BLaER1 (cell line): ENCODE results near the gene RBM47.
"Not testable (repeated sequence)": the region's sequence is repeated elsewhere in the genome, so short reads cannot be mapped to it uniquely, and the experiment has no call there.

Source experiments
- H3K27ac ChIP-seq: shearing (Covaris generic); formaldehyde crosslinking; 2 replicates; pipeline ENCODE4 v1.8.1; 2022
- H3K27me3 ChIP-seq: shearing (Covaris generic); formaldehyde crosslinking; 2 replicates; pipeline ENCODE4 v1.8.1; 2022
- H3K36me3 ChIP-seq: shearing (Covaris generic); formaldehyde crosslinking; 2 replicates; pipeline ENCODE4 v1.8.1; 2022
- H3K4me1 ChIP-seq: shearing (Covaris generic); formaldehyde crosslinking; 2 replicates; pipeline ENCODE4 v1.8.1; 2022
- H3K4me2 ChIP-seq: shearing (Covaris generic); formaldehyde crosslinking; 2 replicates; pipeline ENCODE4 v1.8.1; 2022
- H3K4me3 ChIP-seq: shearing (Covaris generic); formaldehyde crosslinking; 2 replicates; pipeline ENCODE4 v1.8.1; 2022
- H3K9ac ChIP-seq: shearing (Covaris generic); formaldehyde crosslinking; 2 replicates; pipeline ENCODE4 v1.8.1; 2022
- H3K9me3 ChIP-seq: shearing (Covaris generic); formaldehyde crosslinking; 2 replicates; pipeline ENCODE4 v1.8.1; 2022
- H4K20me1 ChIP-seq: shearing (Covaris generic); formaldehyde crosslinking; 2 replicates; pipeline ENCODE4 v1.8.1; 2022
- Cebpa-rat ChIP-seq: shearing (Covaris generic); IDR thresholded peaks from 2 replicates; pipeline ENCODE4 v1.8.1; 2022

Gene RBM47

GRCh38 chr4:40555176-40555900 lies 74.3 kb downstream of the RBM47 start:
- H3K4me3 ChIP-seq, result no peak overlapping the region
- H4K20me1 ChIP-seq, result no peaks in the 10 kb centered on the region
- no peak overlapping the region for H3K27ac ChIP-seq
- TF ChIP-seq Cebpa-rat, result no peak
- no peaks in the 10 kb centered on the region for H3K36me3 ChIP-seq
- H3K4me1 ChIP-seq, result peaks cover 34% of the 10 kb centered on the region
- H3K4me2 ChIP-seq, result no peak overlapping the region
- H3K27me3 ChIP-seq, result no peaks in the 10 kb centered on the region
- H3K9me3 ChIP-seq, result no peaks in the 10 kb centered on the region
- no peak overlapping the region for H3K9ac ChIP-seq

- peak overlapping the region; percentile 40; the same call in 1 of the 2 replicates for H3K4me2 ChIP-seq
- not testable (repeated sequence) for H3K27ac ChIP-seq, H3K9me3 ChIP-seq
Measured at GRCh38 chr4:40554641-40555040, 75.0 kb downstream of the RBM47 start.

DNA sequence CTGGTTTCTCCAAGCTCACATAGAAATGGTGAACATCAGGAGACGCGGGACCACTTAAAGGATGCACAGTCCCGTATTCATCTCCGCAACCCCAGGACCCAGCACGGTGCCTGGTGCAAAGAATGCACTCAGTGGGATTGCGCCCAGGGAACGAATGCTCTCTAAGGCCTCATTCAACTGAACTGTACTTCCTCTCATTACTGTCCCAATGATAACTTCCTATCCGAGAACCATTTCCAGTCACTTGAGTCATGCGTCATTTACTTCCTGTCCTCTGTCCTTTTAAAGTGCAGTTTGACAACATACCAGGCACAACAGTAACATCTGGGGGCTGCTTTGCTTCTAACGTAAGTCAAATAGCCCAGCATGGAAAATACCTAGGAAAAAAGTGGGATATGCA lies 75.7 kb downstream of the RBM47 start:
- no peaks in the 10 kb centered on the region for H3K9me3 ChIP-seq
- H3K36me3 ChIP-seq, result no peaks in the 10 kb centered on the region
- peaks cover 29% of the 10 kb centered on the region for H3K4me1 ChIP-seq
- TF ChIP-seq Cebpa-rat, result no peak
- H4K20me1 ChIP-seq, result no peaks in the 10 kb centered on the region
- 0 out of 2 replicates have a peak overlapping the region, but pooled peaks have one; percentile 3 for H3K27ac ChIP-seq
- H3K4me3 ChIP-seq, result no peak overlapping the region
- peak overlapping the region; percentile 40 for H3K4me2 ChIP-seq
- H3K27me3 ChIP-seq, result no peaks in the 10 kb centered on the region
- H3K9ac ChIP-seq, result no peak overlapping the region

More at GRCh38 chr4:40554641-40555040, 75.0 kb downstream of the RBM47 start:
- not testable (repeated sequence) for H3K27me3 ChIP-seq, H3K9ac ChIP-seq, H4K20me1 ChIP-seq, H3K36me3 ChIP-seq, H3K4me3 ChIP-seq
- peaks cover 32% of the 10 kb centered on the region for H3K4me1 ChIP-seq

DNA sequence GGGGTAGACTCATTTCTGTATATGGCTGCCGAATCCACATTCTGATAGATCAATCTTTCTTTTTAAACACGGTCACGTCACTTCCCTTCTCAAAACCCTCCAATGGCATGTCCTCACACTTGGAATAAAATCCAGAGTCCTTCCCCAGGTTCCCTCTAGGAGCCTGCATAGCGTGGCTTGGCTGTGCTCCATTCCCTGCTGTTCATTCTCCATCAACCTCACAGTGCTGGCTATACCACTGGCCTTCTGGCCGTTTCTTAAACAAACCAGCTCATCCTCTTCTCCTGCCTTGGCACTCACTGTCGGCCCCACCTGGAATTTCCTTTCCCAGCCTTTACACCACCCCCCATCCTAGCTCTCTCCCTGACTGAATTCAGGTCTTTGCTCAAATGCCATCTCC lies 77.1 kb downstream of the RBM47 start:
- H3K36me3 ChIP-seq, result no peaks in the 10 kb centered on the region
- H3K4me3 ChIP-seq, result no peak overlapping the region
- no peaks in the 10 kb centered on the region for H4K20me1 ChIP-seq
- H3K27me3 ChIP-seq, result no peaks in the 10 kb centered on the region
- peaks cover 29% of the 10 kb centered on the region for H3K4me1 ChIP-seq
- TF ChIP-seq Cebpa-rat, result no peak
- no peak overlapping the region for H3K9ac ChIP-seq
- H3K27ac ChIP-seq, result no peak overlapping the region
- no peaks in the 10 kb centered on the region for H3K9me3 ChIP-seq
- no peak overlapping the region for H3K4me2 ChIP-seq

DNA sequence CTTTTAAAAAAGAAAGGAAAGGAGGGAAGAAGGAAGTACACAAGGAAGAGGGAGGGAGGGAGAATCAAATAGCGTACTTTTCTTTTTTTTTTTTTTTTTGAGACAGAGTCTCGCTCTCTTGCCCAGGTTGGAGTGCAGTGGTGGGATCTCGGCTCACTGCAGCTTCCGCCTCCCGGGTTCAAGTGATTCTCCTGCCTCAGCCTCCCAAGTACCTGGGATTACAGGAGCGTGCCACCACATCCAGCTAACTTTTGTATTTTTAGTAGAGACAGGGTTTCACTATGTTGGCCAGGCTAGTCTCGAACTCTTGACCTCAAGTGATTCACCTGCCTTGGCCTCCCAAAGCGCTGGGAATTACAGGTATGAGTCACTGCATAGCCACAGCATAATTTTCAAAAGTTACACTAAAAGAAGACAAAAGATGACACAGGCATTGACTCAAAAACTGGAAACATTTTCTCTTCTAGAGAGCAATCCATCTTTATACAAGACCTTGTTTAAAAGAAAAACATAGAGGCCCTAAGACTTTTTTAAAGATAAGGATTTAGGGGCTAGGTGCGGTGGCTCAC lies 78.0 kb downstream of the RBM47 start:
- H3K27ac ChIP-seq, result peak overlapping the region; percentile 73; the same call in 1 of the 2 replicates
- H3K9me3 ChIP-seq, H3K4me3 ChIP-seq, H3K27me3 ChIP-seq, H3K36me3 ChIP-seq, H4K20me1 ChIP-seq: not testable (repeated sequence)
- H3K4me1 ChIP-seq, result peaks cover 29% of the 10 kb centered on the region
- peak overlapping the region; percentile 35; the same call in 1 of the 2 replicates for H3K9ac ChIP-seq
- H3K4me2 ChIP-seq, result peak overlapping the region; percentile 79

- Histone ChIP-seq H3K27ac (peak overlapping the region; percentile 73), H3K9ac (peak overlapping the region; percentile 35), H3K4me2 (peak overlapping the region; percentile 79), H3K4me3 (no peak overlapping the region), H3K27me3 (no peaks in the 10 kb centered on the region), H3K9me3 (no peaks in the 10 kb centered on the region), H4K20me1 (no peaks in the 10 kb centered on the region), H3K4me1 (peaks cover 29% of the 10 kb centered on the region), H3K36me3 (no peaks in the 10 kb centered on the region)
- no peak for TF ChIP-seq Cebpa-rat
Measured at GRCh38 chr4:40550948-40551462, 78.7 kb downstream of the RBM47 start.

GRCh38 chr4:40550196-40550595 lies 79.5 kb downstream of the RBM47 start:
- no peak overlapping the region for H3K27ac ChIP-seq
- H3K9ac ChIP-seq, result no peak overlapping the region
- no peak overlapping the region for H3K4me3 ChIP-seq
- peaks cover 29% of the 10 kb centered on the region for H3K4me1 ChIP-seq
- H3K36me3 ChIP-seq, result no peaks in the 10 kb centered on the region
- H3K27me3 ChIP-seq, result no peaks in the 10 kb centered on the region
- no peaks in the 10 kb centered on the region for H4K20me1 ChIP-seq
- H3K4me2 ChIP-seq, result peak overlapping the region; percentile 79; the same call in 1 of the 2 replicates
- H3K9me3 ChIP-seq, result no peaks in the 10 kb centered on the region
- TF ChIP-seq Cebpa-rat, result no peak

GRCh38 chr4:40548256-40548655 lies 81.4 kb downstream of the RBM47 start:
- no peak overlapping the region for H3K27ac ChIP-seq
- H3K9me3 ChIP-seq, result no peaks in the 10 kb centered on the region
- peaks cover 17% of the 10 kb centered on the region for H3K4me1 ChIP-seq
- H3K36me3 ChIP-seq, result no peaks in the 10 kb centered on the region
- no peak overlapping the region for H3K4me3 ChIP-seq
- no peak overlapping the region for H3K9ac ChIP-seq
- no peak for TF ChIP-seq Cebpa-rat
- no peaks in the 10 kb centered on the region for H4K20me1 ChIP-seq
- H3K27me3 ChIP-seq, result no peaks in the 10 kb centered on the region
- H3K4me2 ChIP-seq, result no peak overlapping the region

DNA sequence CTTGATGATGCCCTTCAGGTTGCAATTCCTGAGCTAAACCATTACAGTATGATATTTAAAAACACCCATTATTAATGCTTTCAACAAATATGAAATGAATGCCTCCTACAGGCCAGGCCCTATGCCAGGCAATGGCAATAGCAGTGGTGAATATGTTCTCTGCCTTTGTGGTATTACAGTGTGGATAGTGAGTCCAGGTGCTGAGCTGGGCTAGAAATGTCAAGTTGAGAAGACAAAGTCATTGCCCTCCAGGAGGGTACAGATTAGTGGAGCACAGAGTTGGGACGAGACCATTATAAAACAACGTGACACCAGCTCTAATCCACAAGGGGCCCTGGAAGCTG lies 81.9 kb downstream of the RBM47 start:
- no peak overlapping the region for H3K4me3 ChIP-seq
- no peaks in the 10 kb centered on the region for H3K36me3 ChIP-seq
- no peaks in the 10 kb centered on the region for H4K20me1 ChIP-seq
- peaks cover 17% of the 10 kb centered on the region for H3K4me1 ChIP-seq
- no peaks in the 10 kb centered on the region for H3K27me3 ChIP-seq
- no peak overlapping the region for H3K27ac ChIP-seq
- H3K9me3 ChIP-seq, result no peaks in the 10 kb centered on the region
- TF ChIP-seq Cebpa-rat, result no peak
- H3K4me2 ChIP-seq, result no peak overlapping the region
- no peak overlapping the region for H3K9ac ChIP-seq

DNA sequence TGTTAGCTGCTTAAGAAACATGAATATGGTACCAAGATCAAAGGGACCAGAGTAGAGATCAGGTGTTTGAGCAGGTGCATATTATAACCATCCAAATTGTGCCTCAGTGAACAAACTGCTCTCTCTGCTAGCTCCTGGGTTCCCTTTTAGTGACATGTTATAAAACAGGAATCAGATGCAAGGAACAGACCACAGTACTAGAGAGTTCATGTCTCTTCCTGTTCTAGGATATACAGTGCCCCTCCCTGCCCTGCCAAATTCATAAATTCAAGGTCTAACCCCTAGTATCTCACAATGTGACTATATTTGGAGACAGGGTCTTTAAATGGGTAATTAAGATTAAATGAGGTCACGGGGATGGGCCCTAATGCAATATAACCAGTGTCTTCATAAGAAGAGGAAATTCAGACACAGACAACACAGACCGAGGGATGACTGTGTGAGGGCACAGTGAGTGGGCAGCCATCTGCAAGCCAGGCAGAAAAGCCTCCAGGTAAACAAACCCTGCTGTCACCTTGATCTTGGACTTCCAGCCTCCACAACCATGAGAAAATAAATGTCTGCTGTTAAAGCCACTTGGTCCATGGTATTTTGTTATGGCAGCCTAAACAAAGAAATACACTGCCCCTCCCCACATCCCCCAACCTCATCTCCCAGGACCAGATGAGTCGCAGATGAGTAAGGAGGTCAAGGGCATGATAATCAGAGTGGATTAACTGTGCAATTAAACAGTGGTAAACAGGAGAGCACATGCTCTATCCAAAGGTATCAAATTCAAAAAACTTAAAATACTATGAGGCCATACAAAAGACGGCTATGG lies 82.5 kb downstream of the RBM47 start:
- no peaks in the 10 kb centered on the region for H4K20me1 ChIP-seq
- H3K27me3 ChIP-seq, result no peaks in the 10 kb centered on the region
- H3K36me3 ChIP-seq, result no peaks in the 10 kb centered on the region
- H3K4me2 ChIP-seq, result no peak overlapping the region
- H3K4me1 ChIP-seq, result peaks cover 17% of the 10 kb centered on the region
- no peaks in the 10 kb centered on the region for H3K9me3 ChIP-seq
- TF ChIP-seq Cebpa-rat, result no peak
- H3K27ac ChIP-seq, result no peak overlapping the region
- no peak overlapping the region for H3K9ac ChIP-seq
- H3K4me3 ChIP-seq, result no peak overlapping the region
